ENCODE data around the gene UGT1A3.

The UGT1A3 gene

GRCh38 chr2:233688341-233688740 lies 40.5 kb upstream of the UGT1A3 start:
- Histone ChIP-seq H3K27me3 (replicated peaks; ENCODE audit: insufficient read depth, low read length) (no peaks in the 10 kb centered on the region), H3K9me3 (replicated peaks; ENCODE audit: insufficient read depth, low read length) (no peaks in the 10 kb centered on the region), H3K79me2 (ENCODE audit: low read length) (no peaks in the 10 kb centered on the region), H3K9ac (ENCODE audit: low read length) (no peak overlapping the region), H3K36me3 (replicated peaks; ENCODE audit: insufficient read depth, low read length) (no peaks in the 10 kb centered on the region), H3F3A (ENCODE audit: insufficient read depth, low read length) (no peaks in the 10 kb centered on the region), H2AFZ (ENCODE audit: low read length) (no peak overlapping the region), H3K4me2 (ENCODE audit: low read depth, low read length) (no peak overlapping the region), H4K20me1 (ENCODE audit: insufficient read depth, low read length) (no peaks in the 10 kb centered on the region), H3K27ac (ENCODE audit: low read length) (no peak overlapping the region), H3K4me3 (ENCODE audit: low read length) (no peak overlapping the region), H3K4me1 (ENCODE audit: low read length) (no peaks in the 10 kb centered on the region), H3K9me2 (replicated peaks; ENCODE audit: insufficient read depth, low read length) (no peaks in the 10 kb centered on the region)
- TF ChIP-seq EZH2 (optimal IDR thresholded peaks at IDR 0.05; ENCODE audit: low read depth, low read length) (no peak), CTCF (IDR thresholded peaks at IDR 0.05; ENCODE audit: low read length) (no peak), EZH2phosphoT487 (IDR thresholded peaks at IDR 0.05; ENCODE audit: low read length) (no peak)
- no peak for DNase-seq

GRCh38 chr2:233689031-233689430 lies 39.8 kb upstream of the UGT1A3 start:
- Histone ChIP-seq H3K9ac (ENCODE audit: low read length) (no peak overlapping the region), H3K4me3 (ENCODE audit: low read length) (no peak overlapping the region), H4K20me1 (ENCODE audit: insufficient read depth, low read length) (no peaks in the 10 kb centered on the region), H3K9me3 (replicated peaks; ENCODE audit: insufficient read depth, low read length) (no peaks in the 10 kb centered on the region), H3K27ac (ENCODE audit: low read length) (no peak overlapping the region), H3K4me1 (ENCODE audit: low read length) (no peaks in the 10 kb centered on the region), H3K4me2 (ENCODE audit: low read depth, low read length) (no peak overlapping the region), H3K79me2 (ENCODE audit: low read length) (no peaks in the 10 kb centered on the region), H3K9me2 (replicated peaks; ENCODE audit: insufficient read depth, low read length) (no peaks in the 10 kb centered on the region), H3F3A (ENCODE audit: insufficient read depth, low read length) (no peaks in the 10 kb centered on the region), H3K27me3 (replicated peaks; ENCODE audit: insufficient read depth, low read length) (no peaks in the 10 kb centered on the region), H3K36me3 (replicated peaks; ENCODE audit: insufficient read depth, low read length) (no peaks in the 10 kb centered on the region), H2AFZ (ENCODE audit: low read length) (no peak overlapping the region)
- DNase-seq, result no peak
- TF ChIP-seq EZH2 (optimal IDR thresholded peaks at IDR 0.05; ENCODE audit: low read depth, low read length), result no peak
- no peak for TF ChIP-seq EZH2phosphoT487 (IDR thresholded peaks at IDR 0.05; ENCODE audit: low read length)
- no peak for TF ChIP-seq CTCF (IDR thresholded peaks at IDR 0.05; ENCODE audit: low read length)

GRCh38 chr2:233689501-233689900 lies 39.3 kb upstream of the UGT1A3 start:
- DNase-seq, result no peak
- Histone ChIP-seq H3K79me2 (ENCODE audit: low read length) (no peaks in the 10 kb centered on the region), H3K36me3 (replicated peaks; ENCODE audit: insufficient read depth, low read length) (no peaks in the 10 kb centered on the region), H3K4me2 (ENCODE audit: low read depth, low read length) (no peak overlapping the region), H3K9ac (ENCODE audit: low read length) (no peak overlapping the region), H3K4me1 (ENCODE audit: low read length) (no peaks in the 10 kb centered on the region), H3K4me3 (ENCODE audit: low read length) (no peak overlapping the region), H3K27me3 (replicated peaks; ENCODE audit: insufficient read depth, low read length) (no peaks in the 10 kb centered on the region), H4K20me1 (ENCODE audit: insufficient read depth, low read length) (no peaks in the 10 kb centered on the region), H2AFZ (ENCODE audit: low read length) (no peak overlapping the region), H3K27ac (ENCODE audit: low read length) (no peak overlapping the region), H3K9me2 (replicated peaks; ENCODE audit: insufficient read depth, low read length) (no peaks in the 10 kb centered on the region), H3F3A (ENCODE audit: insufficient read depth, low read length) (no peaks in the 10 kb centered on the region), H3K9me3 (replicated peaks; ENCODE audit: insufficient read depth, low read length) (no peaks in the 10 kb centered on the region)
- no peak for TF ChIP-seq CTCF (IDR thresholded peaks at IDR 0.05; ENCODE audit: low read length)
- TF ChIP-seq EZH2phosphoT487 (IDR thresholded peaks at IDR 0.05; ENCODE audit: low read length), result no peak
- no peak for TF ChIP-seq EZH2 (optimal IDR thresholded peaks at IDR 0.05; ENCODE audit: low read depth, low read length)

All from MM.1S (cell line).